SK-N-SH treated with all-trans-retinoic acid at 6 μM for 48 hours (cell line): ENCODE data around the gene SLC25A48.

Source experiments
- ATAC-seq: fragments of 200-7000 bp; cut with Tn5 transposase; 3 replicates; pipeline ENCODE4 v1.9.1; 2020; ENCODE audit warnings: mild to moderate bottlenecking, moderate library complexity
- ARNTL ChIP-seq: fragments of 450-650 bp; formaldehyde crosslinking; IDR thresholded peaks from 2 replicates; pipeline ENCODE4 v1.5.0; 2020; ENCODE audit warnings: low read depth, mild to moderate bottlenecking, moderate library complexity, borderline replicate concordance
- BACH2 ChIP-seq: fragments of 250-450 bp; sonication (Bioruptor Pico); IDR thresholded peaks from 2 replicates; pipeline ENCODE4 v1.9.0; 2021; ENCODE audit warnings: mild to moderate bottlenecking, borderline replicate concordance
- CSDC2 ChIP-seq: fragments of 250-450 bp; sonication (Bioruptor Pico); IDR thresholded peaks from 2 replicates; pipeline ENCODE4 v1.5.0; 2020; ENCODE audit warnings: mild to moderate bottlenecking, moderate library complexity
- ESRRG ChIP-seq: fragments of 250-450 bp; sonication (Bioruptor Pico); IDR thresholded peaks from 2 replicates; pipeline ENCODE4 v1.6.1; 2021; ENCODE audit warnings: mild to moderate bottlenecking
- GLIS3 ChIP-seq: fragments of 250-450 bp; sonication (Bioruptor Pico); IDR thresholded peaks from 2 replicates; pipeline ENCODE4 v1.5.0; 2020; ENCODE audit warnings: mild to moderate bottlenecking, moderate library complexity
- ISL1 ChIP-seq: fragments of 250-450 bp; sonication (Bioruptor Pico); IDR thresholded peaks from 2 replicates; pipeline ENCODE4 v2.1.2; 2022; ENCODE audit warnings: mild to moderate bottlenecking, moderate library complexity
- PATZ1 ChIP-seq: fragments of 250-450 bp; sonication (Bioruptor Pico); IDR thresholded peaks from 2 replicates; pipeline ENCODE4 v1.8.0; 2020; ENCODE audit warnings: mild to moderate bottlenecking, moderate library complexity, borderline replicate concordance
- POU6F1 ChIP-seq: fragments of 250-450 bp; sonication (Bioruptor Pico); IDR thresholded peaks from 2 replicates; pipeline ENCODE4 v1.8.0; 2021; ENCODE audit warnings: low read depth, mild to moderate bottlenecking, moderate library complexity, borderline replicate concordance
- SNAI2 ChIP-seq: fragments of 250-450 bp; sonication (Bioruptor Pico); IDR thresholded peaks from 2 replicates; pipeline ENCODE4 v1.5.0; 2020; ENCODE audit warnings: mild to moderate bottlenecking, moderate library complexity
- TCF4 ChIP-seq: fragments of 250-450 bp; sonication (Bioruptor Pico); IDR thresholded peaks from 2 replicates; pipeline ENCODE4 v1.8.0; 2021; ENCODE audit warnings: mild to moderate bottlenecking, moderate library complexity, borderline replicate concordance
- ZC3H10 ChIP-seq: fragments of 250-450 bp; sonication (Bioruptor Pico); IDR thresholded peaks from 2 replicates; pipeline ENCODE4 v1.5.1; 2021; ENCODE audit warnings: mild to moderate bottlenecking, moderate library complexity
- ZFP30 ChIP-seq: fragments of 450-650 bp; formaldehyde crosslinking; IDR thresholded peaks from 2 replicates; pipeline ENCODE4 v1.5.0; 2022; ENCODE audit warnings: mild to moderate bottlenecking, moderate library complexity
- ZNF565 ChIP-seq: fragments of 450-650 bp; formaldehyde crosslinking; conservative IDR thresholded peaks from 2 replicates; pipeline ENCODE4 v1.5.0; 2020; ENCODE audit warnings: low read depth, mild to moderate bottlenecking, moderate library complexity
- TF ChIP-seq, protein P1 (sequence below): fragments of 250-450 bp; sonication (Bioruptor Pico); IDR thresholded peaks from 2 replicates; pipeline ENCODE4 v1.5.1; 2021; ENCODE audit warnings: mild to moderate bottlenecking, moderate library complexity
- TF ChIP-seq, protein P2 (sequence below): fragments of 250-450 bp; sonication (Bioruptor Pico); IDR thresholded peaks from 2 replicates; pipeline ENCODE4 v1.5.1; 2020; ENCODE audit warnings: low read depth, mild to moderate bottlenecking, moderate library complexity
- TF ChIP-seq, protein P3 (sequence below): fragments of 250-450 bp; sonication (Bioruptor Pico); IDR thresholded peaks from 2 replicates; pipeline ENCODE4 v1.5.0; 2020; ENCODE audit warnings: mild to moderate bottlenecking, moderate library complexity

SLC25A48 gene

DNA sequence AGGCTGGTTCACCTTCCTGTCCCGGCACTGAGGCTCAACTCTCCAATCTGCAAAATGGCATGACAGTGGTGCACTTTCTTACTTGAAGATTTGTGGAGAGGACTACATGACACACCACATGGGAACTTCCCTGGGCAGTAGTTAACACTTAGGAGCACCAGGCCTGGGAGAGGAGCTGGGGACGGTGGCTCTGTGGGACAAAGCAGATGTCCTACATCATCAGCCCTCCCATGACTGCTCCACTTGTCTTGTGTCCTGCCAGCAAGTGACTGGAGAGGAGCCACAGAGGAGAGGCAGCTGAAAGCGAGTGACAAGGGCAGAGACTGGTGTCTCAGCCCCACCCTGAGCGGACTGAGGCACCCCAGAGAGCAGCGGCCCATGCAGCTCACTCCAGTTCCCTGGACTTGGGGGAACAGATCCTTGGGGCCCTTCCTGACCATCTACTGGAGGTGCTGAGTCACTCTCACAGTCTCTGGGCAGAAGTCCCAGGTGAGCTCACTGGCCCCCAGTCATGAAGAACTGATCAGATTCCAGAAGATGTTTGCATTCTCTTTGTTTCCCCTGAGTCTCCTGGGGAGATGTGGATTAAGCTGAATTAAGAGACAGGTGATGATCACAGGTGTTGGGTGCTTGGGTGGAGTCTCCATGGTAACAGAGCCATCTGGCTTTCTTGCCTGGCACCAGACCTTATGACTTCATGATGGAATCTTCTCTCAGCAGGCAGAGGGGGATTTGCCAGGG lies 13.2 kb upstream of the SLC25A48 start:
- TF ChIP-seq ZC3H10 (CRISPR knock-in tag) (no peak), ZNF565 (CRISPR knock-in tag) (no peak), ARNTL (CRISPR knock-in tag) (no peak), ISL1 (CRISPR knock-in tag) (no peak), PATZ1 (CRISPR knock-in tag) (no peak)
- no peak for ATAC-seq

GRCh38 chr5:135821802-135822201 lies 12.7 kb upstream of the SLC25A48 start:
- TF ChIP-seq, protein P1, sequence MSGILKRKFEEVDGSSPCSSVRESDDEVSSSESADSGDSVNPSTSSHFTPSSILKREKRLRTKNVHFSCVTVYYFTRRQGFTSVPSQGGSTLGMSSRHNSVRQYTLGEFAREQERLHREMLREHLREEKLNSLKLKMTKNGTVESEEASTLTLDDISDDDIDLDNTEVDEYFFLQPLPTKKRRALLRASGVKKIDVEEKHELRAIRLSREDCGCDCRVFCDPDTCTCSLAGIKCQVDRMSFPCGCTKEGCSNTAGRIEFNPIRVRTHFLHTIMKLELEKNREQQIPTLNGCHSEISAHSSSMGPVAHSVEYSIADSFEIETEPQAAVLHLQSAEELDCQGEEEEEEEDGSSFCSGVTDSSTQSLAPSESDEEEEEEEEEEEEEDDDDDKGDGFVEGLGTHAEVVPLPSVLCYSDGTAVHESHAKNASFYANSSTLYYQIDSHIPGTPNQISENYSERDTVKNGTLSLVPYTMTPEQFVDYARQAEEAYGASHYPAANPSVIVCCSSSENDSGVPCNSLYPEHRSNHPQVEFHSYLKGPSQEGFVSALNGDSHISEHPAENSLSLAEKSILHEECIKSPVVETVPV (CRISPR knock-in tag): no peak
- no peak for TF ChIP-seq TCF4
- TF ChIP-seq ZC3H10 (CRISPR knock-in tag): no peak
- no peak for TF ChIP-seq ISL1 (CRISPR knock-in tag)
- no peak for TF ChIP-seq CSDC2 (CRISPR knock-in tag)
- TF ChIP-seq PATZ1 (CRISPR knock-in tag): no peak
- no peak for TF ChIP-seq GLIS3
- no peak for TF ChIP-seq POU6F1
- TF ChIP-seq BACH2 (CRISPR knock-in tag): no peak
- no peak for TF ChIP-seq ZFP30 (CRISPR knock-in tag)
- no peak for TF ChIP-seq SNAI2 (CRISPR knock-in tag)
- no peak for ATAC-seq

GRCh38 chr5:135822286-135822685 lies 12.2 kb upstream of the SLC25A48 start:
- TF ChIP-seq, protein P2, sequence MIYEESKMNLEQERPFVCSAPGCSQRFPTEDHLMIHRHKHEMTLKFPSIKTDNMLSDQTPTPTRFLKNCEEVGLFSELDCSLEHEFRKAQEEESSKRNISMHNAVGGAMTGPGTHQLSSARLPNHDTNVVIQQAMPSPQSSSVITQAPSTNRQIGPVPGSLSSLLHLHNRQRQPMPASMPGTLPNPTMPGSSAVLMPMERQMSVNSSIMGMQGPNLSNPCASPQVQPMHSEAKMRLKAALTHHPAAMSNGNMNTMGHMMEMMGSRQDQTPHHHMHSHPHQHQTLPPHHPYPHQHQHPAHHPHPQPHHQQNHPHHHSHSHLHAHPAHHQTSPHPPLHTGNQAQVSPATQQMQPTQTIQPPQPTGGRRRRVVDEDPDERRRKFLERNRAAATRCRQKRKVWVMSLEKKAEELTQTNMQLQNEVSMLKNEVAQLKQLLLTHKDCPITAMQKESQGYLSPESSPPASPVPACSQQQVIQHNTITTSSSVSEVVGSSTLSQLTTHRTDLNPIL (CRISPR knock-in tag): no peak
- TF ChIP-seq CSDC2 (CRISPR knock-in tag) (no peak), ZFP30 (CRISPR knock-in tag) (no peak), ESRRG (CRISPR knock-in tag) (no peak), ISL1 (CRISPR knock-in tag) (no peak)
- TF ChIP-seq, protein P3, sequence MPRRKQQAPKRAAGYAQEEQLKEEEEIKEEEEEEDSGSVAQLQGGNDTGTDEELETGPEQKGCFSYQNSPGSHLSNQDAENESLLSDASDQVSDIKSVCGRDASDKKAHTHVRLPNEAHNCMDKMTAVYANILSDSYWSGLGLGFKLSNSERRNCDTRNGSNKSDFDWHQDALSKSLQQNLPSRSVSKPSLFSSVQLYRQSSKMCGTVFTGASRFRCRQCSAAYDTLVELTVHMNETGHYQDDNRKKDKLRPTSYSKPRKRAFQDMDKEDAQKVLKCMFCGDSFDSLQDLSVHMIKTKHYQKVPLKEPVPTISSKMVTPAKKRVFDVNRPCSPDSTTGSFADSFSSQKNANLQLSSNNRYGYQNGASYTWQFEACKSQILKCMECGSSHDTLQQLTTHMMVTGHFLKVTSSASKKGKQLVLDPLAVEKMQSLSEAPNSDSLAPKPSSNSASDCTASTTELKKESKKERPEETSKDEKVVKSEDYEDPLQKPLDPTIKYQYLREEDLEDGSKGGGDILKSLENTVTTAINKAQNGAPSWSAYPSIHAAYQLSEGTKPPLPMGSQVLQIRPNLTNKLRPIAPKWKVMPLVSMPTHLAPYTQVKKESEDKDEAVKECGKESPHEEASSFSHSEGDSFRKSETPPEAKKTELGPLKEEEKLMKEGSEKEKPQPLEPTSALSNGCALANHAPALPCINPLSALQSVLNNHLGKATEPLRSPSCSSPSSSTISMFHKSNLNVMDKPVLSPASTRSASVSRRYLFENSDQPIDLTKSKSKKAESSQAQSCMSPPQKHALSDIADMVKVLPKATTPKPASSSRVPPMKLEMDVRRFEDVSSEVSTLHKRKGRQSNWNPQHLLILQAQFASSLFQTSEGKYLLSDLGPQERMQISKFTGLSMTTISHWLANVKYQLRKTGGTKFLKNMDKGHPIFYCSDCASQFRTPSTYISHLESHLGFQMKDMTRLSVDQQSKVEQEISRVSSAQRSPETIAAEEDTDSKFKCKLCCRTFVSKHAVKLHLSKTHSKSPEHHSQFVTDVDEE (CRISPR knock-in tag): no peak
- ATAC-seq: no peak
